PC-9 (cell line): Measurements from ENCODE around the gene DUOXA2.
"Not testable (repeated sequence)": the region's sequence is repeated elsewhere in the genome, so short reads cannot be mapped to it uniquely, and the experiment has no call there.

ENCODE experiments used
- EZH2 ChIP-seq: fragments of 200-600 bp; sonication (generic); IDR thresholded peaks from 2 replicates; pipeline ENCODE4 v1.8.0; 2017; ENCODE audit warnings: antibody characterized with exemption, low read depth
- TF ChIP-seq, protein P1 (sequence below): fragments of 200-600 bp; sonication (generic); conservative IDR thresholded peaks from 2 replicates; pipeline ENCODE4 v1.6.1; 2017; ENCODE audit warnings: mixed run types, antibody characterized with exemption, mild to moderate bottlenecking, moderate library complexity

DNA sequence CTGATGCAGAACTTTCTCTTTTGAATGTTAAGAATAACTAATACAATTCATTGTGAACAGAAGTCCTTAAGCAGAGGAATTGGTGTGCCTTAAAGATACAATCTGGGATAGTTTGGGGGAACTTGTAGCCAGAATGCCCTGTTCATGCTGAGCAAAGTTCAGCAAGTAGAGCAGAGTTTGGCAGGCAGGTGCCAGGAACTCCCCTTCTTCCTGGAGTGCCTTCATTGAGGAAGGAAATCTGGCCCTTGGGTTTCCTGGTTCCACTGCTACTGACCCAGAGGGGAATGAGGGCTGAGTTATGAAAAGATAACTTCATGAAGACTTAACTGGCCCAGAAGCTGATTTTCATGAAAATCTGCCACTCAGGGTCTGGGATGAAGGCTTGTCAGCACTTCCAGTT is 40.5 kb upstream of the DUOXA2 start:
- TF ChIP-seq EZH2: not testable (repeated sequence)
- TF ChIP-seq, protein P1, sequence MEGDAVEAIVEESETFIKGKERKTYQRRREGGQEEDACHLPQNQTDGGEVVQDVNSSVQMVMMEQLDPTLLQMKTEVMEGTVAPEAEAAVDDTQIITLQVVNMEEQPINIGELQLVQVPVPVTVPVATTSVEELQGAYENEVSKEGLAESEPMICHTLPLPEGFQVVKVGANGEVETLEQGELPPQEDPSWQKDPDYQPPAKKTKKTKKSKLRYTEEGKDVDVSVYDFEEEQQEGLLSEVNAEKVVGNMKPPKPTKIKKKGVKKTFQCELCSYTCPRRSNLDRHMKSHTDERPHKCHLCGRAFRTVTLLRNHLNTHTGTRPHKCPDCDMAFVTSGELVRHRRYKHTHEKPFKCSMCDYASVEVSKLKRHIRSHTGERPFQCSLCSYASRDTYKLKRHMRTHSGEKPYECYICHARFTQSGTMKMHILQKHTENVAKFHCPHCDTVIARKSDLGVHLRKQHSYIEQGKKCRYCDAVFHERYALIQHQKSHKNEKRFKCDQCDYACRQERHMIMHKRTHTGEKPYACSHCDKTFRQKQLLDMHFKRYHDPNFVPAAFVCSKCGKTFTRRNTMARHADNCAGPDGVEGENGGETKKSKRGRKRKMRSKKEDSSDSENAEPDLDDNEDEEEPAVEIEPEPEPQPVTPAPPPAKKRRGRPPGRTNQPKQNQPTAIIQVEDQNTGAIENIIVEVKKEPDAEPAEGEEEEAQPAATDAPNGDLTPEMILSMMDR: not testable (repeated sequence)
